ENCODE results near the gene NOP14. TPM values are rescaled to one million over a fixed set of nuclear protein-coding genes. Genes with fewer than 3 reads are reported as not detected.

Gene NOP14
- total RNA-seq (2014; rRNA removed; shearing (Covaris generic)): 24.2 and 29.9 TPM in 2 replicates
- polyA plus RNA-seq (2016; fragmentation: Nextera tagmentation; extraction: Ambion mirVana): 38.7 and 38.9 TPM in 2 replicates
- long read RNA-seq, partial matches to known transcripts: 3 of 7 reads
- long read RNA-seq, other reads (novel, unspliced or antisense): 2 of 7 reads

DNA sequence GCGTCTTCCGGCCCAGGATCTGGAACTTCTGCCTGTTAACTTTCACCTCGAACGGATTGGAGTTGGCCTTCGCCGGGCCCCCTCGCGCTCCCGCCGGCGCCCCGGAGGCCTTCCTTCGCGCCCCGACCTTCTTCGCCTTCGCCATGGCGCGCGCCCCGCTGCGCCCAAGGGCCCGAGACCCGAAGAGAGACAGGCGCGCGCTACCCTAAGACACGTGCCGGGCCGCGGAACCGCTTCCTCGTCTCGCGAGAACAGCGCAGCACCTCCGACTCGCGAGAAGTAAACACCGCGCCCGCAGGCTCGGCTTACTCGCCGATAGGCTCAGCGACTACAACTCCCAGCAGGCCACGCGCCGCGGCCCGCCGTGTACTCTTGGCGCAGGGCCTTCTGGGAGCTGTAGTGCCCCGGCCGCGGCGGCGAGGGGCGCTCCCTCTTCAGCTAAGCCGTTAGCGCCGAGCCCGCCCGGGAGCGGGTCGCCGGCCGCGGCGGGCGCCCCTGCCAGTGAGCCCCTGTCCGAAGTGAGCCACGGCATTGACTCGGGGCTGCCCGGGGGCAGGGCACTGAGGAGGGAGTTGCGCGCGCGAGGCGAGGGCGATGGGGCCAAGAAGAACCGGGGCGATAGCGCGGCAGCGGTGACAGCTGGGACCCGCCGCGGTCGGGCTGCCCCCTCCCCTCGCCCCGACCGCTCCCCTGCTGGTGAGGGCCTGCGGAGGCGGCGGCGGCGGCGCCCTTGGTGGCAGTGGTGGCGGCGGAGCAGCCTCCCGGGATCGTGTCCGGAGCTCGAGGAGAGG is at the start of gene NOP14, which contains the start of gene GRK4:
TSS of gene NOP14 (minus strand) at position 232 of the 791 bp plus-strand sequence. CDS start at position 145, 87 bp downstream.
TSS of gene GRK4 (plus strand) at position 397 of the 791 bp plus-strand sequence. CDS start 500 bp downstream, outside the sequence.
- Histone ChIP-seq H3F3A (replicated peaks; ENCODE audit: low read depth) (peaks cover 14% of the 10 kb centered on the region), H3K36me3 (ENCODE audit: insufficient read depth) (no peaks in the 10 kb centered on the region), H3K9me2 (ENCODE audit: insufficient read depth) (no peaks in the 10 kb centered on the region), H3K4me2 (peak within 1 kb of the TSS; percentile 95), H3K4me1 (ENCODE audit: insufficient read depth) (0 out of 2 replicates have a peak, but pooled peaks cover 3% of the 10 kb centered on the region), H3K27ac (ENCODE audit: low read depth) (peak within 1 kb of the TSS; percentile 74; the same call in 1 of the 2 replicates), H2AFZ (peak within 1 kb of the TSS; percentile 93), H3K4me3 (peak within 1 kb of the TSS; percentile 76), H3K79me2 (replicated peaks; ENCODE audit: insufficient read depth) (peaks cover 37% of the 10 kb centered on the region), H4K20me1 (replicated peaks; ENCODE audit: insufficient read depth) (peaks cover 7% of the 10 kb centered on the region), H3K27me3 (ENCODE audit: insufficient read depth) (peaks cover 11% of the 10 kb centered on the region)
- peak within 1 kb of the TSS; percentile 89 for H3K4me3 Mint-ChIP-seq
- H3K36me3 Mint-ChIP-seq (ENCODE audit: low read depth): peaks cover 23% of the 10 kb centered on the region
- peak within 1 kb of the TSS; percentile 97 for H3K27ac Mint-ChIP-seq
- peaks cover 12% of the 10 kb centered on the region for H3K4me1 Mint-ChIP-seq
- DNase-seq (ENCODE audit: low spot score) (peak; percentile 99), ATAC-seq (peak; percentile 91)
- TF ChIP-seq, protein P1, sequence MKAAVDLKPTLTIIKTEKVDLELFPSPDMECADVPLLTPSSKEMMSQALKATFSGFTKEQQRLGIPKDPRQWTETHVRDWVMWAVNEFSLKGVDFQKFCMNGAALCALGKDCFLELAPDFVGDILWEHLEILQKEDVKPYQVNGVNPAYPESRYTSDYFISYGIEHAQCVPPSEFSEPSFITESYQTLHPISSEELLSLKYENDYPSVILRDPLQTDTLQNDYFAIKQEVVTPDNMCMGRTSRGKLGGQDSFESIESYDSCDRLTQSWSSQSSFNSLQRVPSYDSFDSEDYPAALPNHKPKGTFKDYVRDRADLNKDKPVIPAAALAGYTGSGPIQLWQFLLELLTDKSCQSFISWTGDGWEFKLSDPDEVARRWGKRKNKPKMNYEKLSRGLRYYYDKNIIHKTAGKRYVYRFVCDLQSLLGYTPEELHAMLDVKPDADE (IDR thresholded peaks at IDR 0.05): peak; percentile 98
- TF ChIP-seq EZH2phosphoT487 (IDR thresholded peaks at IDR 0.05; ENCODE audit: unreplicated experiment): no peak
- TF ChIP-seq, protein P2, sequence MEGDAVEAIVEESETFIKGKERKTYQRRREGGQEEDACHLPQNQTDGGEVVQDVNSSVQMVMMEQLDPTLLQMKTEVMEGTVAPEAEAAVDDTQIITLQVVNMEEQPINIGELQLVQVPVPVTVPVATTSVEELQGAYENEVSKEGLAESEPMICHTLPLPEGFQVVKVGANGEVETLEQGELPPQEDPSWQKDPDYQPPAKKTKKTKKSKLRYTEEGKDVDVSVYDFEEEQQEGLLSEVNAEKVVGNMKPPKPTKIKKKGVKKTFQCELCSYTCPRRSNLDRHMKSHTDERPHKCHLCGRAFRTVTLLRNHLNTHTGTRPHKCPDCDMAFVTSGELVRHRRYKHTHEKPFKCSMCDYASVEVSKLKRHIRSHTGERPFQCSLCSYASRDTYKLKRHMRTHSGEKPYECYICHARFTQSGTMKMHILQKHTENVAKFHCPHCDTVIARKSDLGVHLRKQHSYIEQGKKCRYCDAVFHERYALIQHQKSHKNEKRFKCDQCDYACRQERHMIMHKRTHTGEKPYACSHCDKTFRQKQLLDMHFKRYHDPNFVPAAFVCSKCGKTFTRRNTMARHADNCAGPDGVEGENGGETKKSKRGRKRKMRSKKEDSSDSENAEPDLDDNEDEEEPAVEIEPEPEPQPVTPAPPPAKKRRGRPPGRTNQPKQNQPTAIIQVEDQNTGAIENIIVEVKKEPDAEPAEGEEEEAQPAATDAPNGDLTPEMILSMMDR (conservative IDR thresholded peaks at IDR 0.05; ENCODE audit: low read depth in 2 of 2): 0 out of 4 replicates have a peak, but pooled peaks of 1 of the 2 experiments have one; percentile 3
- TF ChIP-seq CREB1 (CRISPR knock-in tag; IDR thresholded peaks at IDR 0.05; ENCODE audit: low read depth): peak; percentile 81
- TF ChIP-seq POLR2AphosphoS5 (IDR thresholded peaks at IDR 0.05; ENCODE audit: low read depth): peak; percentile 89
- TF ChIP-seq, protein P3, sequence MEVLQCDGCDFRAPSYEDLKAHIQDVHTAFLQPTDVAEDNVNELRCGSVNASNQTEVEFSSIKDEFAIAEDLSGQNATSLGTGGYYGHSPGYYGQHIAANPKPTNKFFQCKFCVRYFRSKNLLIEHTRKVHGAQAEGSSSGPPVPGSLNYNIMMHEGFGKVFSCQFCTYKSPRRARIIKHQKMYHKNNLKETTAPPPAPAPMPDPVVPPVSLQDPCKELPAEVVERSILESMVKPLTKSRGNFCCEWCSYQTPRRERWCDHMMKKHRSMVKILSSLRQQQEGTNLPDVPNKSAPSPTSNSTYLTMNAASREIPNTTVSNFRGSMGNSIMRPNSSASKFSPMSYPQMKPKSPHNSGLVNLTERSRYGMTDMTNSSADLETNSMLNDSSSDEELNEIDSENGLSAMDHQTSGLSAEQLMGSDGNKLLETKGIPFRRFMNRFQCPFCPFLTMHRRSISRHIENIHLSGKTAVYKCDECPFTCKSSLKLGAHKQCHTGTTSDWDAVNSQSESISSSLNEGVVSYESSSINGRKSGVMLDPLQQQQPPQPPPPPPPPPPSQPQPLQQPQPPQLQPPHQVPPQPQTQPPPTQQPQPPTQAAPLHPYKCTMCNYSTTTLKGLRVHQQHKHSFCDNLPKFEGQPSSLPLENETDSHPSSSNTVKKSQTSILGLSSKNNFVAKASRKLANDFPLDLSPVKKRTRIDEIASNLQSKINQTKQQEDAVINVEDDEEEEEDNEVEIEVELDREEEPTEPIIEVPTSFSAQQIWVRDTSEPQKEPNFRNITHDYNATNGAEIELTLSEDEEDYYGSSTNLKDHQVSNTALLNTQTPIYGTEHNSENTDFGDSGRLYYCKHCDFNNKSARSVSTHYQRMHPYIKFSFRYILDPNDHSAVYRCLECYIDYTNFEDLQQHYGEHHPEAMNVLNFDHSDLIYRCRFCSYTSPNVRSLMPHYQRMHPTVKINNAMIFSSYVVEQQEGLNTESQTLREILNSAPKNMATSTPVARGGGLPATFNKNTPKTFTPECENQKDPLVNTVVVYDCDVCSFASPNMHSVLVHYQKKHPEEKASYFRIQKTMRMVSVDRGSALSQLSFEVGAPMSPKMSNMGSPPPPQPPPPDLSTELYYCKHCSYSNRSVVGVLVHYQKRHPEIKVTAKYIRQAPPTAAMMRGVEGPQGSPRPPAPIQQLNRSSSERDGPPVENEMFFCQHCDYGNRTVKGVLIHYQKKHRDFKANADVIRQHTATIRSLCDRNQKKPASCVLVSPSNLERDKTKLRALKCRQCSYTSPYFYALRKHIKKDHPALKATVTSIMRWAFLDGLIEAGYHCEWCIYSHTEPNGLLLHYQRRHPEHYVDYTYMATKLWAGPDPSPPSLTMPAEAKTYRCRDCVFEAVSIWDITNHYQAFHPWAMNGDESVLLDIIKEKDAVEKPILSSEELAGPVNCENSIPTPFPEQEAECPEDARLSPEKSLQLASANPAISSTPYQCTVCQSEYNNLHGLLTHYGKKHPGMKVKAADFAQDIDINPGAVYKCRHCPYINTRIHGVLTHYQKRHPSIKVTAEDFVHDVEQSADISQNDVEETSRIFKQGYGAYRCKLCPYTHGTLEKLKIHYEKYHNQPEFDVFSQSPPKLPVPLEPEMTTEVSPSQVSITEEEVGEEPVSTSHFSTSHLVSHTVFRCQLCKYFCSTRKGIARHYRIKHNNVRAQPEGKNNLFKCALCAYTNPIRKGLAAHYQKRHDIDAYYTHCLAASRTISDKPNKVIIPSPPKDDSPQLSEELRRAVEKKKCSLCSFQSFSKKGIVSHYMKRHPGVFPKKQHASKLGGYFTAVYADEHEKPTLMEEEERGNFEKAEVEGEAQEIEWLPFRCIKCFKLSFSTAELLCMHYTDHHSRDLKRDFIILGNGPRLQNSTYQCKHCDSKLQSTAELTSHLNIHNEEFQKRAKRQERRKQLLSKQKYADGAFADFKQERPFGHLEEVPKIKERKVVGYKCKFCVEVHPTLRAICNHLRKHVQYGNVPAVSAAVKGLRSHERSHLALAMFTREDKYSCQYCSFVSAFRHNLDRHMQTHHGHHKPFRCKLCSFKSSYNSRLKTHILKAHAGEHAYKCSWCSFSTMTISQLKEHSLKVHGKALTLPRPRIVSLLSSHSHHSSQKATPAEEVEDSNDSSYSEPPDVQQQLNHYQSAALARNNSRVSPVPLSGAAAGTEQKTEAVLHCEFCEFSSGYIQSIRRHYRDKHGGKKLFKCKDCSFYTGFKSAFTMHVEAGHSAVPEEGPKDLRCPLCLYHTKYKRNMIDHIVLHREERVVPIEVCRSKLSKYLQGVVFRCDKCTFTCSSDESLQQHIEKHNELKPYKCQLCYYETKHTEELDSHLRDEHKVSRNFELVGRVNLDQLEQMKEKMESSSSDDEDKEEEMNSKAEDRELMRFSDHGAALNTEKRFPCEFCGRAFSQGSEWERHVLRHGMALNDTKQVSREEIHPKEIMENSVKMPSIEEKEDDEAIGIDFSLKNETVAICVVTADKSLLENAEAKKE (CRISPR knock-in tag; IDR thresholded peaks at IDR 0.05): no peak
- peaks cover 10% of the 10 kb centered on the region for H3K27me3 Mint-ChIP-seq (ENCODE audit: insufficient read depth, low read depth, poor library complexity)
- H3K9me3 Mint-ChIP-seq: peaks cover 4% of the 10 kb centered on the region; the same call in 1 of the 3 replicates

Measured in GM23338 (cell line).